ENCODE measurements around the gene TLE6. TPM values are rescaled to one million over a fixed set of nuclear protein-coding genes. Genes with fewer than 3 reads are reported as not detected.

TLE6 gene
- total and polyA plus RNA-seq, 2 of the 8 experiments (the other 6 are each of a cell fraction or from before 2014, with no cell fraction given) = 2.5 to 2.9 TPM

GRCh38 chr19:2942928-2943640, 34.3 kb upstream of the TLE6 start (continued):
- no peak for TF ChIP-seq CHD7 (IDR thresholded peaks at IDR 0.05; ENCODE audit: insufficient replicate concordance, low read length)
- TF ChIP-seq GABPA (IDR thresholded peaks at IDR 0.05; ENCODE audit: borderline replicate concordance, insufficient read depth, low read length) = no peak
- TF ChIP-seq TAF7 (optimal IDR thresholded peaks at IDR 0.05; ENCODE audit: borderline replicate concordance, low read depth, low read length) = no peak
- no peak for TF ChIP-seq CBX8 (IDR thresholded peaks at IDR 0.05; ENCODE audit: borderline replicate concordance, low read depth, low read length)
- no peak for TF ChIP-seq SIN3A (conservative IDR thresholded peaks at IDR 0.05 in 1 of 2, IDR thresholded peaks at IDR 0.05 in 1 of 2; ENCODE audit: low read depth in 1 of 2, low read length in 2 of 2)
